ENCODE results near the gene PAM.

Gene PAM

DNA sequence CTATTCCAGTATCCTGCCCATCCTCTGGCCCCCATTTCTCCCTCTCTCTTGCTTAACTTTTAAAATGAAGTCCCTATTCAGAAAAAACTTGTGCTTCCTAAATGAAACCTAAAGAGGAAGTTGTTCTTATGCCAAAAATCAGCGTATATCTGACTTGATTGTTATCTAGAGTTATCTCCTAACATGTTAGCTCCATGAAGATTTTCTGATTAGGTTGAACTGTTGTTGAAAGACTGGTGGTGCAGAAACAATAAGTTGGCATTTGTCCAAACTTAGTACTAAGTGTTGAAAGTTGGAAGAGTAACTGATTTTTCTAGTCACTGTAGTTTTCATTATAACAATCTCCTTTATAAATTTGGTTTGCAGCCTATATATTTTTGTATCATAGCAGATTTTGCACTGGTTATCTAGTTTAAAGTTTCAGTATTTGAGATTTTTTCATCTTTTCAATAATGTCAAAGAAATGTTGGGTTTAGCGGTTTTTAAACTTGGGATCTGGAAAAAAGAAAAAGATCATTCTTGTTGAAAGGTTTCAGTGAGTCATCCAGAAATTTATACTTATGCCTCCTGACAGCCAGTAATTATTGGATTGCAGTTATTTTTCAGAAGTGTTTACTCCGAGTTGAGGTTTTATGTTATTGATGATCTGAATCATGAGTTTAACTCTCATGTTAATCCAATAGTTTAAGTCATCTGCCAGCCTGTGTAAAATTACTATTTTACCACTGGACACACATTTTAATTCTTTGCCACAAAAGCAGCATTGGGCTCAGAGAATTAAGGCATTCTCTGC lies 60.6 kb downstream of the PAM start:
- peak; percentile 26 for DNase-seq

- peak; percentile 2 for DNase-seq
These were observed 63.2 kb downstream of the PAM start for GRCh38 chr5:102818345-102818744.

GRCh38 chr5:102818934-102819333 lies 63.8 kb downstream of the PAM start:
- peak; percentile 27 for DNase-seq

- no peak for DNase-seq
These were observed 64.5 kb downstream of the PAM start for GRCh38 chr5:102819634-102820033.

GRCh38 chr5:102823441-102823874 lies 68.4 kb downstream of the PAM start:
- DNase-seq = no peak

GRCh38 chr5:102826629-102827028 lies 71.5 kb downstream of the PAM start:
- no peak for DNase-seq

DNA sequence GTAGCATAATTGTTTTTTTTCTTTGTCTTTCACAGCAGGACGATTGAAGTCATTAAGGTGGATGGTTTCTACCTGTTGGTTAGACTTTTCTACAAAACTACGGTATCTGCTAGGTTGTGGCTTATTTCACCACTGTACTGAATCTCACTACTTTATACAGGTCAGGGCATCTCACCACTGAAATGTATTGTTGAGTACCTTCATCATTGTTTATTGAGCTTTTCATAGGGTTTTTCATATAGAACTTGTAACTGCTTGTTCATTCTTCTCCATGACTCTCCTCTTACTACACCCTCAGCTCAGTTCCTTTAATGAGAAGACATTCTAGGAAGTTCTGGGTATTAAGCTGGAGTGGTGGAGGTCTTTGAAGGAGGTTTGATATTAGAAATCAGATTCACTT lies 75.1 kb downstream of the PAM start:
- no peak for DNase-seq

- DNase-seq = peak; percentile 36
These were observed 77.3 kb downstream of the PAM start for GRCh38 chr5:102832445-102832844.

DNA sequence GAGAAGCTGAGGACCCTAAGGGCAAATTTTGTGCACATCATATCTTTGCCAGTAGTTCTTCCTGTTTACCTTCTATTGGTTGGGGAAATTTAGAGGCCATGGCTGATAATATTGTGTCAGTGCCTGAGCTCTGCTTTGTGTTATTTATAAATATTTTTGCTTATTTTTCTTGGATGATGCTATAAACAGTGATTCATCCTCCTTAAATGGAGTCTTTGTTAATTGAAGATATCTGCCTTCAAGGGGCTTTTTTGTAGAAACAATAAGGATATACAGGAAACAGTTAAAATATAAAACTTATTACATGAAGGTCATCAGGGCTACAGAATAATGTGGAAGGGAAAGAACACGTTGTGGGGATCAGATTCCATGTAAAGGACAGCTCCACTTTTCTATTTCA lies 78.0 kb downstream of the PAM start:
- DNase-seq = no peak

- DNase-seq = no peak
These were observed 79.4 kb downstream of the PAM start for GRCh38 chr5:102834438-102834964.

DNA sequence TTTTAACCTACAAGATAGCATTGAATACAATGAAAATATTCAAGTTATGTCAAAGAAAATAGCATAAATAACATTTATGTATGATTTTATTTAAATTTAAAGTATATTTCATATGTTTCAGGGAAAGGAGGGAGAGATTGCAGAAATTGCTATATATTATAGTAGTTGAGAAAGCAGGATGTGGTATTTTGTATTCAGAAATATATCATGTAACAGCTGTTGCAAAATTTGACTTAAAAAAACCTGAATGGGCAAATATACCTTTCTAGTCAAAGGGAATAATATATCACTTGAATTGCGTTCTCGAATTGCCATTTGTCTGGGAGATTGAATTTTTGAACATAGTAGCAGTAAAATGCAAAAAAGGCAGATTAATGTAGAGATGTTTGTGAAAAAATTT lies 80.6 kb downstream of the PAM start:
- DNase-seq = peak; percentile 36

- DNase-seq = no peak
These were observed 85.9 kb downstream of the PAM start for GRCh38 chr5:102841021-102841420.

GRCh38 chr5:102843997-102844396 lies 88.9 kb downstream of the PAM start:
- no peak for DNase-seq

DNA sequence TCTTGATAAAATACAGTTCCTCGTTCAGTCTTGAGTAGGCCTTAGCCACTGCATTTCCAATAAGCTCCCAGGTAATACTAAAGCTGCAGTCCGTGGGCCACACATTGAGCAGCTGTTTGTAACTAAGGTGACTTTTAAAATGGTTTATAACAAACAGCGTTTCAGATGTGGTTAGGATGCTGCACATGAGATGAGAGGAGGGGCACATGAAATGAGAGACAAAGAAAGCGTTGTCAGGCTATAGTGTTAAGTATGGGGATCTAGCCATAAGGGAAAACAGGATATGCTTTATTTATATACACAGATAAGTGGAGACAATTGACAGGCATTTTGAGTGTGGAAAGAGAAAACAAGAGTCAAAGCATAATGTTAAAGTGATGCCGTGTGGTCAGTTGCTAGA lies 89.9 kb downstream of the PAM start:
- no peak for DNase-seq

DNA sequence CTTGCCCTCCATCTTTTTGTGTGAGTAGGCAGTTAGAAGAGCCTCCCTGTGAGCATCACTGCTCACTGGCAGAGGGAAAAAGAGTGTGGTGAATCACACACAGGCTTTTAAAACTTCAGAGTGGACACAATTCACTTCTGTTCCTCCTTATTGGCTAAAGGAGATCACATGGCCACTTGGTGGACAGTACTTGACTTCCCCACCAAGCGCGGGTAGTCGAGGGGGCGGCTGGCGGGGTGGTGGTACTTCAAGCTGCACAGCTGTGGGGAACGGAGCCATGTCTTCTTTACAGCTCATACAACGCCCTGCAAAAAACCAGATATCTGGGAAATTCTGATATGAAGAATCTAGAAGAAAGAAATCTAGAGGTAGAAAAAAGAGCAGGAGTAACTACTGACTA lies 95.4 kb downstream of the PAM start:
- DNase-seq = no peak

- no peak for DNase-seq
These were observed 98.6 kb downstream of the PAM start for GRCh38 chr5:102853680-102854079.

- peak; percentile 38 for DNase-seq
These were observed 100.7 kb downstream of the PAM start for GRCh38 chr5:102855681-102856388.

DNA sequence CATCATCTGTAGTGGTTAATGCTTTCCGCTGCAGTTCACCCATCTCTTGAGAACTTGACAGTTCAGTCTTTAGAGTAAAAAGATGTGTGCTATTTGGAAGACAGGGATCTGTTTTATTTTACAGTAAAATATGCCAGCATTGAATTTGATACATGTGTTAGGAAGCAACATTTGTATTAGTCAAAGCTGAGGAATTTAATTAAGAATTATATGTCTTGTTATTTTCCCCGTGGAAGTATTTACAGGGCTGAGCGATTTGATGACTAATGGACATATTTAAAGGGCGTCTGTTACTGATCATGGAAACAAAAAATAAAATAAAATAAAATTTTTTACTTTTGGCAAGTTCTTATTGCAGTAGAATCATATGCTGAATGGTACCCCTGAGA lies 101.3 kb downstream of the PAM start:
- DNase-seq = no peak

DNA sequence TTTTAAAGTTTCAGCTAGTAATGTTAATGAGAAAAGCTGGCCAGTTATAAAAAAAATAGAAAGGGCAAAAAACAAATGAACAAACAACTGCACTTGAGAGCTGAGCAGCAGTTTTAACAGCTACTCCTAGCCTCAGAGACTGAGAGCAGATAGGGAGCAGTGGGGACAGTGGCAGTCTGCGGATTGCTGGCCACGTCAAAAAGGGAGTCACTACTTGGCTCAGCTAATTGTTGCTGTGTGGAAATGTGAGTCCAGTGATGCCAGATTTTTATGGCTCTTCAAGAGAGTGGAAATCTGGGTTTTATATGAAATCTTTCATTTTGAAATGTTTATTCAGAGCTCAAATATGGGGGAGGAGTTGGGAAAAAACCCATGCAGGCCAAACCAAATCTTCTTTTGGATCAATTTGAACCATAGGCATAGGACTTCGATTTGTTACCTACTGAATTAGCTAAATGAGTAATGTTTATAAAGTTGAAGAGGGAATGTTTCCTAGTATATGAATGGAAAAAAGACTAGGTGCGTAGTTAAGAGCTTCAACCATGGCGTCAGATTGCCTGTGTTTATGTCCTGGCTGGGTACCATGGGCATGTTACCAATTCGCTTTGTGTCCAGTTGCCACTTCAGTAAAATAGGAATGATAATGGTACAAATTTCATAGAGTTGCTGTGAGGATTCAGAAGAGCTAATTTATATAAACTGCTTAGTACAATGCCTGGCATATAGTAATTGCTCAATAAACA lies 102.1 kb downstream of the PAM start:
- DNase-seq = no peak

- DNase-seq = no peak
These were observed 103.1 kb downstream of the PAM start for GRCh38 chr5:102858221-102858620.

GRCh38 chr5:102858808-102859207 lies 103.7 kb downstream of the PAM start:
- DNase-seq = no peak

DNA sequence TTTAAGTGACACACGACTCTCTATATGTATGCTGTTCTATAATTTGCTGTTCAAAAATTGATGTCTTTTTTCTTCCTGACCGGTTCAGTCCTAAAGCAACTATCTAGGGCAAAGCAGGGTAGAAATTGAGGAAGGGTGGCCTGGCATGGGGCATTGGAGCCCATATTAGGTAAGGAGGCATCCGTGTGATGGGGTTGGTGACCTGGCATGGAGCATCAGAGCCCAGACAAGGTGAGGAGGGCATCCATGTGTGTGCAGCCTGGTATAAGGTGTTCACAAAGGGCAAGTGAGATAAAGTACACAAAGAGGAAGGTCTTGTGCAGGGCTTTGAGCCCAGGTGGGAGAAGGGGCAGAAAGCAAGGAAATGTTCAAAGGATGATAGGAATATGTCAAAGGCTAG lies 104.9 kb downstream of the PAM start:
- DNase-seq = no peak

DNA sequence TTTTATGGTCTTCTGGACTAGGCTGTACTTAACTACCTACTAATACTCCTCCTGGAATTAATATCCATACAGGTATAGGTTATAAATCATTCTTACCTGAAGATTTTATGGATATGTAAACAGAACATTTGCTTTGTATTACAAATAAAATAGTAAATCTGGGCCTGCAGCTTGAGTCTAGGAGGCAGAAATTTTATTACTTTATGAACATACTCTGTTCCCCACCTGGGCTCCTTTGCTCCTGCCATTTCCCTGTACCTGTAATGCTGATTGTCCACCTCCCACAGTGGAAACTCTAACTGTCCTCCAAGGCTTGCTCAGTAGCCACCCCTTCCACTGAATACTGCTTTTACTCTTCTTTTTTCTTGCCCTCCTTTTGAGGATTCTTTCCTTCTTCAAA lies 108.0 kb downstream of the PAM start:
- DNase-seq = no peak
